Skin of body (tissue), 2 donors: ENCODE results near the gene CDH12. TPM values are rescaled to one million over a fixed set of nuclear protein-coding genes. Genes with fewer than 3 reads are reported as not detected.

Experiments
- DNase-seq: peaks from one replicate; lab custom pipeline; 2025; lab: John Stamatoyannopoulos, UW
- total RNA-seq: library from RNA; depleted of rRNA; stranded (reverse); fragments of >200 nt; gene quantifications from one replicate; pipeline ENCODE4 v1.2.3, GENCODE V29; 2014

Gene CDH12
- total RNA-seq, 1 donor from 2014 or later, result 4.8 TPM

- no peak for DNase-seq
Measured at GRCh38 chr5:21844960-21845359, 1008.2 kb downstream of the CDH12 start.

- DNase-seq, result no peak
Measured at GRCh38 chr5:21834863-21835262, 1018.3 kb downstream of the CDH12 start.

- no peak for DNase-seq
Measured at GRCh38 chr5:21831145-21831787, 1021.9 kb downstream of the CDH12 start.

- no peak for DNase-seq
Measured at GRCh38 chr5:21826884-21827283, 1026.3 kb downstream of the CDH12 start.

GRCh38 chr5:21823588-21823987 is 1029.6 kb downstream of the CDH12 start:
- no peak for DNase-seq

- DNase-seq, result no peak
Measured at GRCh38 chr5:21823076-21823574, 1030.0 kb downstream of the CDH12 start.

GRCh38 chr5:21820527-21820926 is 1032.6 kb downstream of the CDH12 start:
- DNase-seq, result no peak

GRCh38 chr5:21818370-21818720 is 1034.8 kb downstream of the CDH12 start:
- DNase-seq, result no peak

- no peak for DNase-seq
Measured at GRCh38 chr5:21817668-21818369, 1035.3 kb downstream of the CDH12 start.

- peak; percentile 12 for DNase-seq
Measured at GRCh38 chr5:21810737-21811316, 1042.3 kb downstream of the CDH12 start.

- DNase-seq, result no peak
Measured at GRCh38 chr5:21809611-21810010, 1043.5 kb downstream of the CDH12 start.

- DNase-seq, result no peak
Measured at GRCh38 chr5:21807953-21808352, 1045.2 kb downstream of the CDH12 start.

GRCh38 chr5:21806943-21807342 is 1046.2 kb downstream of the CDH12 start:
- no peak for DNase-seq

GRCh38 chr5:21806271-21806670 is 1046.9 kb downstream of the CDH12 start:
- no peak for DNase-seq

- DNase-seq, result peak; percentile 32
Measured at GRCh38 chr5:21802869-21803490, 1050.2 kb downstream of the CDH12 start.

GRCh38 chr5:21802100-21802499 is 1051.0 kb downstream of the CDH12 start:
- no peak for DNase-seq

GRCh38 chr5:21792748-21793147 is 1060.4 kb downstream of the CDH12 start:
- no peak for DNase-seq

GRCh38 chr5:21791304-21791703 is 1061.8 kb downstream of the CDH12 start:
- DNase-seq, result no peak

GRCh38 chr5:21784487-21784886 is 1068.7 kb downstream of the CDH12 start:
- no peak for DNase-seq

- no peak for DNase-seq
Measured at GRCh38 chr5:21783074-21783679, 1070.0 kb downstream of the CDH12 start.

- DNase-seq, result no peak
Measured at GRCh38 chr5:21776466-21776865, 1076.7 kb downstream of the CDH12 start.

- DNase-seq, result peak; percentile 3
Measured at GRCh38 chr5:21774801-21775200, 1078.3 kb downstream of the CDH12 start.
